PC-9 (cell line): ENCODE measurements around the gene RFX4. TPM values are rescaled to one million over a fixed set of nuclear protein-coding genes. Genes with fewer than 3 reads are reported as not detected.

Experiments
- BruUV-seq: library from RNA; stranded (reverse); fragments of 400-500 nt; replicated peaks from 2 replicates; lab custom pipeline; 2021; lab: Mats Ljungman, UMichigan
- CTCF ChIA-PET: fragments of 300-600 bp; sonication (Branson Sonifier 250); formaldehyde crosslinking; loops from one replicate; lab custom pipeline; 2022; ENCODE audit warnings: antibody characterized with exemption; lab: Charles Lee
- POLR2A ChIA-PET: fragments of 300-600 bp; sonication (Branson Sonifier 250); formaldehyde crosslinking; loops from one replicate; lab custom pipeline; 2022; ENCODE audit warnings: antibody characterized with exemption; ENCODE audit not compliant: unreplicated experiment; lab: Charles Lee
- DNase-seq, 2 experiments: peaks; one replicate each; pipeline versions ENCODE4 v3.0.0 to v3.0.0-alpha.2; 2015 to 2022; ENCODE audit warnings: mixed read lengths in 1 of 2
- H2AFZ ChIP-seq: fragments of 200-600 bp; sonication (generic); 2 replicates; pipeline ENCODE4 v1.8.1; 2017; ENCODE audit warnings: antibody characterized with exemption
- H3F3A ChIP-seq: fragments of 200-600 bp; sonication (generic); 2 replicates; pipeline ENCODE4 v1.8.1; 2017; ENCODE audit warnings: antibody characterized with exemption, mild to moderate bottlenecking, low read depth; ENCODE audit not compliant: insufficient read depth
- H3K27ac ChIP-seq: fragments of 200-600 bp; sonication (generic); 2 replicates; pipeline ENCODE4 v1.6.1; 2016; ENCODE audit warnings: mixed run types
- H3K27me3 ChIP-seq: fragments of 200-600 bp; sonication (generic); 2 replicates; pipeline ENCODE4 v1.6.1; 2016; ENCODE audit warnings: low read depth, mixed run types; ENCODE audit not compliant: insufficient read depth
- H3K36me3 ChIP-seq: fragments of 200-600 bp; sonication (generic); 2 replicates; pipeline ENCODE4 v1.6.1; 2016; ENCODE audit warnings: low read depth, mixed run types
- H3K4me1 ChIP-seq: fragments of 200-600 bp; sonication (generic); replicated peaks from 2 replicates; pipeline ENCODE4 v1.6.1; 2016; ENCODE audit warnings: mixed run types; ENCODE audit not compliant: insufficient read depth
- H3K4me2 ChIP-seq: fragments of 200-600 bp; sonication (generic); 2 replicates; pipeline ENCODE4 v1.6.1; 2017; ENCODE audit warnings: mixed run types
- H3K4me3 ChIP-seq: fragments of 200-600 bp; sonication (generic); 2 replicates; pipeline ENCODE4 v1.6.1; 2016; ENCODE audit warnings: mixed run types
- H3K79me2 ChIP-seq: fragments of 200-600 bp; sonication (generic); 2 replicates; pipeline ENCODE4 v1.6.1; 2017; ENCODE audit warnings: low read depth, mixed run types
- H3K9me2 ChIP-seq: fragments of 200-600 bp; sonication (generic); 2 replicates; pipeline ENCODE4 v1.8.1; 2017; ENCODE audit warnings: mild to moderate bottlenecking; ENCODE audit not compliant: insufficient read depth
- H3K9me3 ChIP-seq: fragments of 200-600 bp; sonication (generic); 2 replicates; pipeline ENCODE4 v1.8.1; 2016; ENCODE audit warnings: low read depth; ENCODE audit not compliant: insufficient read depth
- H4K20me1 ChIP-seq: fragments of 200-600 bp; sonication (generic); 2 replicates; pipeline ENCODE4 v1.8.1; 2017; ENCODE audit not compliant: insufficient read depth
- EZH2 ChIP-seq: fragments of 200-600 bp; sonication (generic); IDR thresholded peaks from 2 replicates; pipeline ENCODE4 v1.8.0; 2017; ENCODE audit warnings: antibody characterized with exemption, low read depth
- intact Hi-C: fragments of 100-400 bp; cut with micrococcal nuclease; formaldehyde crosslinking; loops from one replicate; pipeline ENCODE4 v1.10.0; 2022; ENCODE audit not compliant: unreplicated experiment
- total RNA-seq: library from RNA; stranded (reverse); gene quantifications from 2 replicates; pipeline ENCODE4 v1.2.3, GENCODE V29; 2021
- TF ChIP-seq, protein P1 (sequence below): fragments of 200-600 bp; sonication (generic); conservative IDR thresholded peaks from 2 replicates; pipeline ENCODE4 v1.6.1; 2017; ENCODE audit warnings: mixed run types, antibody characterized with exemption, mild to moderate bottlenecking, moderate library complexity

The RFX4 gene
- total RNA-seq, 1 experiment from 2014 or later, result not detected

DNA sequence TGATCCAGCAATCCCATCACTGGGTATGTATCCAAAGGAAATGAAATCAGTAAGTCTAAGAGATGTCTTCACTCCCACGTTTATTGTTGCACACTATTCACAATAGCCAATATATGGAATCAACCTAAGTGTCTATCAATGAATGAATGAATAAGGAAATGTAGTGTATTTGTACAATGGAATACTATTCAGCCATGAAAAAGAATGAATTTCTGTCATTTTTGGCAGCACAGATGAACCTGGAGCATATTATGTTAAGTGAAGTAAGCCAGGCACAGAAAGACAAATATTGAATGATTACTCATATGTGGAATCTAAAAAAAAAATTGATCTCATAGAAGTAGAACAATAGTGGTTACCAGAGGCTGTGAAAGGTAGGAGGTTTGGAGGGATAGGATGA, 30.6 kb upstream of the RFX4 start:
- no peaks in the 10 kb centered on the region for H4K20me1 ChIP-seq
- no peak for TF ChIP-seq EZH2
- TF ChIP-seq, protein P1, sequence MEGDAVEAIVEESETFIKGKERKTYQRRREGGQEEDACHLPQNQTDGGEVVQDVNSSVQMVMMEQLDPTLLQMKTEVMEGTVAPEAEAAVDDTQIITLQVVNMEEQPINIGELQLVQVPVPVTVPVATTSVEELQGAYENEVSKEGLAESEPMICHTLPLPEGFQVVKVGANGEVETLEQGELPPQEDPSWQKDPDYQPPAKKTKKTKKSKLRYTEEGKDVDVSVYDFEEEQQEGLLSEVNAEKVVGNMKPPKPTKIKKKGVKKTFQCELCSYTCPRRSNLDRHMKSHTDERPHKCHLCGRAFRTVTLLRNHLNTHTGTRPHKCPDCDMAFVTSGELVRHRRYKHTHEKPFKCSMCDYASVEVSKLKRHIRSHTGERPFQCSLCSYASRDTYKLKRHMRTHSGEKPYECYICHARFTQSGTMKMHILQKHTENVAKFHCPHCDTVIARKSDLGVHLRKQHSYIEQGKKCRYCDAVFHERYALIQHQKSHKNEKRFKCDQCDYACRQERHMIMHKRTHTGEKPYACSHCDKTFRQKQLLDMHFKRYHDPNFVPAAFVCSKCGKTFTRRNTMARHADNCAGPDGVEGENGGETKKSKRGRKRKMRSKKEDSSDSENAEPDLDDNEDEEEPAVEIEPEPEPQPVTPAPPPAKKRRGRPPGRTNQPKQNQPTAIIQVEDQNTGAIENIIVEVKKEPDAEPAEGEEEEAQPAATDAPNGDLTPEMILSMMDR, result no peak
- H3K27ac ChIP-seq, result no peak overlapping the region
- H3K9me2 ChIP-seq, result no peaks in the 10 kb centered on the region
- no peaks in the 10 kb centered on the region for H3K79me2 ChIP-seq
- no TSS peak for BruUV-seq
- no peaks in the 10 kb centered on the region for H3K36me3 ChIP-seq
- H3K4me1 ChIP-seq, result no peaks in the 10 kb centered on the region
- no peak overlapping the region for H2AFZ ChIP-seq
- intact Hi-C loops, result no loop called here
- ChIA-PET CTCF (no interaction called here), POLR2A (no interaction called here)
- DNase-seq, result no peak
- no peak overlapping the region for H3K4me2 ChIP-seq
- no peaks in the 10 kb centered on the region for H3F3A ChIP-seq
- no peak overlapping the region for H3K4me3 ChIP-seq
- no peaks in the 10 kb centered on the region; the same call in 1 of the 2 replicates for H3K27me3 ChIP-seq
- no peaks in the 10 kb centered on the region for H3K9me3 ChIP-seq

DNA sequence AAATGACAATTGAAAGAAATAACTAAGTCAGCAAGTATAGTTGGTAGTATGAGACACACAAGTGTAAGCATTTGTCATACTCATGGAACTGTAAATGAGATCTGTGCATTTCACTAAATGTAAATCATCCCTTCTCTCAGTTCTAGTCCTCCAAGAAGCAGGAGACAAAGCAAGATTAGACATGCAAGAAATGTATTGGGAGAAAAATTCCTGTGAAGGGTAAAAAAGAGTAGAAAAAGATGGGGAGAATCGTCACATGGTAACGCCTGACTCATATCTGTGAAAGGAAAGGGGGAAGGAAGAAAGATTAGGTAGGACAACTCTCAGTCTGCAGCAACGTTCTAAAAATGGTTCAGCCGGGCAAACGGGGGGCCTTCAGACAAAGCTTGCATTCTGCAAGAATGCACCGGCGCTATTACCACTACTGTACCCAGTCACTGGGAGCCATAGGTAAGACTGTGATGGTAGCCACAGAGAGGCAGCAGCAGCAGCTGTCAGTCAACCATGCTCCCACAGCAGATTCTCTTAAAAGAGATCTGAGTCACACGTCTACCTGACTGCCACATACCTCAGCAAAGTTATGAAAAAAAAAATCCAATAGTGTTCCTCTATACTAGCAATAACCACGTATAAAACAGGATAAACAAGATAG, 18.0 kb upstream of the RFX4 start:
- peak in 1 of 2 experiments; percentile 47 for DNase-seq
- no peaks in the 10 kb centered on the region for H3F3A ChIP-seq
- no peaks in the 10 kb centered on the region for H3K36me3 ChIP-seq
- no peak overlapping the region for H2AFZ ChIP-seq
- H3K9me2 ChIP-seq, result no peaks in the 10 kb centered on the region
- no peaks in the 10 kb centered on the region for H3K4me1 ChIP-seq
- BruUV-seq, result no TSS peak
- CTCF ChIA-PET, result no interaction called here
- intact Hi-C loops, result no loop called here
- no peaks in the 10 kb centered on the region for H4K20me1 ChIP-seq
- H3K9me3 ChIP-seq, result no peaks in the 10 kb centered on the region
- peak overlapping the region; percentile 23 for H3K4me2 ChIP-seq
- H3K27ac ChIP-seq, result no peak overlapping the region
- no peaks in the 10 kb centered on the region for H3K79me2 ChIP-seq
- TF ChIP-seq EZH2, result no peak
- TF ChIP-seq, protein P1, result no peak
- H3K4me3 ChIP-seq, result no peak overlapping the region
- 0 out of 2 replicates have a peak, but pooled peaks cover 9% of the 10 kb centered on the region for H3K27me3 ChIP-seq
- POLR2A ChIA-PET, result no interaction called here

DNA sequence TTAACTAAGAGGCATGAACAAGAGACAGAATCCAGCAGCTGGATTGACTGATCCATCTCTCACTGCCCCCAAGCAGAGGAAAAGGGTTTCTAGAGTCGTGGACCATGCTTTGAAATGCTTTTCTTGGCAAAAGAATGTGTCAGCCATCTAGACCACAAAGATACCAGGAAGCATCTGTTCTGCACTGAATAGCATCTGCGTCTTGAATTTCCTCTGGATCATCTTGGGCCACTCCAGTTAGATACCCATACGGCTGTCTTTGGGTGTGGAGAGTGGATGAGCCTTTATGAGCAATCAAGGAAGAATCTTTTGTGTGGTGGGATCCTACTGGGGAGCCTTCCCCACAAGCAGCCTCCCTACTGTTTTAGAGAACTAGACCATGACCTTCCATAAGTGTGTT, 16.0 kb upstream of the RFX4 start:
- Histone ChIP-seq H3K4me1 (no peaks in the 10 kb centered on the region), H4K20me1 (no peaks in the 10 kb centered on the region), H3K36me3 (no peaks in the 10 kb centered on the region), H3K9me2 (no peaks in the 10 kb centered on the region), H3K4me3 (no peak overlapping the region), H3K9me3 (no peaks in the 10 kb centered on the region), H3K4me2 (no peak overlapping the region), H3K27me3 (0 out of 2 replicates have a peak, but pooled peaks cover 9% of the 10 kb centered on the region), H3K79me2 (no peaks in the 10 kb centered on the region), H2AFZ (no peak overlapping the region), H3F3A (no peaks in the 10 kb centered on the region), H3K27ac (no peak overlapping the region)
- intact Hi-C loops, result no loop called here
- BruUV-seq, result no TSS peak
- CTCF ChIA-PET, result no interaction called here
- no peak for DNase-seq
- TF ChIP-seq, protein P1, result no peak
- TF ChIP-seq EZH2, result no peak
- POLR2A ChIA-PET, result no interaction called here
